GM23248 (cell line): ENCODE results near the gene CXADR.

Experiments used
- EZH2 ChIP-seq: fragments of 200-600 bp; sonication (generic); IDR thresholded peaks from 2 replicates; pipeline ENCODE4 v1.6.1; 2018; ENCODE audit warnings: antibody characterized with exemption, mild to moderate bottlenecking; ENCODE audit not compliant: insufficient read depth, poor library complexity, severe bottlenecking
- EZH2phosphoT487 ChIP-seq: fragments of 200-600 bp; sonication (generic); IDR thresholded peaks from 2 replicates; pipeline ENCODE4 v1.6.1; 2018; ENCODE audit warnings: antibody characterized with exemption, moderate library complexity, mild to moderate bottlenecking, low read depth; ENCODE audit not compliant: insufficient read depth

DNA sequence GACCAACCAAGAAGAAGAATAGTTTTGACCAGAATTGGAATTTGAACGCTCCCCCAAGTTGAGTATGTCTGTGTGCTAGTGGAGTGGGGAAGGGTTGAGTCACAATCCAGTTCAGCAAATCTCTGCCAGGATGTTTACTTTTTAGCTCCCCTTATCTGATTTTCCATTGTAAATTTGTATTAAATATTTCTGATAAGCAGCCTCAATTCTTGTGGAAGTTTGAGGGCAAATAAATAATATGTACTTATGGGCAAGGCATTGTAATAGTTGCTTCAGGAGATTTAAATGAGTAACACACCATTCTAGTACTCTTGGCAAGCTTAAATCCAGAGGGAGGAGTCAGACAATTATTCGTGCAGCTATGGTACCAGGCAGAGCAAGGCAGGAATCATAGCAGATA is 14.4 kb downstream of the CXADR start:
- TF ChIP-seq EZH2, result no peak
- TF ChIP-seq EZH2phosphoT487, result no peak
